GM19351 (cell line): ENCODE measurements around the gene MSH3.
"Not testable (repeated sequence)": the region's sequence is repeated elsewhere in the genome, so short reads cannot be mapped to it uniquely, and the experiment has no call there.

Source experiments
- ATAC-seq: cut with Tn5 transposase; IDR thresholded peaks from one replicate; pipeline ENCODE4 v1.9.1; 2021; ENCODE audit warnings: mild to moderate bottlenecking, moderate library complexity; ENCODE audit not compliant: unreplicated experiment

The MSH3 gene

GRCh38 chr5:80705216-80705769 is 50.8 kb downstream of the MSH3 start:
- no peak for ATAC-seq

- ATAC-seq: no peak
These were observed 51.3 kb downstream of the MSH3 start for GRCh38 chr5:80705801-80706200.

GRCh38 chr5:80706835-80707447 is 52.5 kb downstream of the MSH3 start:
- ATAC-seq: no peak

GRCh38 chr5:80707645-80708044 is 53.2 kb downstream of the MSH3 start:
- ATAC-seq: no peak

GRCh38 chr5:80711216-80711615 is 56.8 kb downstream of the MSH3 start:
- ATAC-seq: no peak

- no peak for ATAC-seq
These were observed 57.5 kb downstream of the MSH3 start for GRCh38 chr5:80711938-80712337.

- ATAC-seq: no peak
These were observed 58.5 kb downstream of the MSH3 start for GRCh38 chr5:80712919-80713318.

- no peak for ATAC-seq
These were observed 59.2 kb downstream of the MSH3 start for GRCh38 chr5:80713631-80714030.

GRCh38 chr5:80714570-80715298 is 60.3 kb downstream of the MSH3 start:
- ATAC-seq: no peak

- no peak for ATAC-seq
These were observed 61.4 kb downstream of the MSH3 start for GRCh38 chr5:80715887-80716286.

- ATAC-seq: no peak
These were observed 65.7 kb downstream of the MSH3 start for GRCh38 chr5:80720181-80720580.

GRCh38 chr5:80722916-80723315 is 68.5 kb downstream of the MSH3 start:
- ATAC-seq: no peak

GRCh38 chr5:80725446-80725845 is 71.0 kb downstream of the MSH3 start:
- ATAC-seq: no peak

GRCh38 chr5:80736730-80737129 is 82.3 kb downstream of the MSH3 start:
- no peak for ATAC-seq

GRCh38 chr5:80738466-80738865 is 84.0 kb downstream of the MSH3 start:
- no peak for ATAC-seq

- no peak for ATAC-seq
These were observed 84.6 kb downstream of the MSH3 start for GRCh38 chr5:80739057-80739456.

- no peak for ATAC-seq
These were observed 85.0 kb downstream of the MSH3 start for GRCh38 chr5:80739496-80739895.

GRCh38 chr5:80739898-80740297 is 85.4 kb downstream of the MSH3 start:
- no peak for ATAC-seq

- ATAC-seq: not testable (repeated sequence)
These were observed 86.0 kb downstream of the MSH3 start for GRCh38 chr5:80740488-80740887.

- ATAC-seq: no peak
These were observed 86.5 kb downstream of the MSH3 start for GRCh38 chr5:80740999-80741398.

- ATAC-seq: no peak
These were observed 89.7 kb downstream of the MSH3 start for GRCh38 chr5:80744149-80744548.

- ATAC-seq: no peak
These were observed 91.0 kb downstream of the MSH3 start for GRCh38 chr5:80745490-80745889.
